Left lobe of liver (tissue), 2 donors: ENCODE data around the gene CACNB4. TPM values are rescaled to one million over a fixed set of nuclear protein-coding genes. Genes with fewer than 3 reads are reported as not detected.

Experiments used
- ATAC-seq: fragments of 200-7000 bp; cut with Tn5 transposase; one replicate; pipeline ENCODE4 v1.9.1; 2020; ENCODE audit warnings: mild to moderate bottlenecking, moderate library complexity
- DNase-seq: peaks from one replicate; pipeline ENCODE4 v3.0.0-alpha.2; 2020; ENCODE audit warnings: low spot score
- total RNA-seq: library from RNA; stranded (reverse); gene quantifications from one replicate; pipeline ENCODE4 v1.2.1, GENCODE V29; 2021
- donor health status: DM: no; HTN: no; CAD: no; lungs with moderate emphysema.
- donor health status: DM: no; HTN: yes; CAD: no.

The CACNB4 gene
- total RNA-seq, 1 donor from 2014 or later = 0.20 TPM

DNA sequence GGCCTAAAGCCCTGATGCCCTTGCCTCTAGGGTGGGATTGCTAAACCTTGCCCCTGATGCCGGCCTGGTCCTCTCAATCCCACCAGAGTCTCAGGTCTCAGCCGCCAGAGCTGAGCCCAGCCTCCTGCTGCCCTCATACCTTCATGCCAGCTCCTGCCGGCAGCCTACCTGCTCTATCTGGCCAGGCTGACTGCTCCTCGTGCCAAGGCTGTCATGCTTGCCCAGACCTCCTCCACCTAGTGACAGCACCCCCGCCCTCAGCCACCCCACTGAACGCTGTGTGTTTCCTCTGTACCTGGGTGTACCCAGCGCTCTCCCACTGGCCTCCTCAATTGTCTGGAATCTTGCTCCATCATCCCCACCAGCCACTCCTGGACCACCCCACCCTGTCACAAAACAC lies 120.1 kb downstream of the CACNB4 start:
- DNase-seq (no peak), ATAC-seq (no peak)

DNA sequence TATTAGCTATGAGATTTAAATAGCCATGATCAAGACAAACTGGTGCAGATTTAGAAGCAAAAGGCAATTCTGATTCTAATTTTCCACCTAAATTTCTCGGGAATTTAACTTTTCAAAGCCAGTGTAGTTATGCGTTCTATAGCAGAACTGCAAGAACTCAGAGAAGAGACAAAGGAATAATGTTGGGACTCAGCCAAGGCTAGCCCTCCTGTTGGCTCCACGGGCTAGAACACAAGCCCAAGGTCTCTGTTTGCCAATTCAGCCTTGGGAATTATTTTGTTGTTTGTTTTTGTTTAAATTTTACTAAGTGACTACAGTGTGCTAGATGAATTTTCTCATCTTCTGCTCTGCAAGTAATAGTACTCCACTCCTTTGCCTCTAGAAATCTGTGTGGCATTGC lies 121.2 kb downstream of the CACNB4 start:
- DNase-seq = no peak
- no peak for ATAC-seq

DNA sequence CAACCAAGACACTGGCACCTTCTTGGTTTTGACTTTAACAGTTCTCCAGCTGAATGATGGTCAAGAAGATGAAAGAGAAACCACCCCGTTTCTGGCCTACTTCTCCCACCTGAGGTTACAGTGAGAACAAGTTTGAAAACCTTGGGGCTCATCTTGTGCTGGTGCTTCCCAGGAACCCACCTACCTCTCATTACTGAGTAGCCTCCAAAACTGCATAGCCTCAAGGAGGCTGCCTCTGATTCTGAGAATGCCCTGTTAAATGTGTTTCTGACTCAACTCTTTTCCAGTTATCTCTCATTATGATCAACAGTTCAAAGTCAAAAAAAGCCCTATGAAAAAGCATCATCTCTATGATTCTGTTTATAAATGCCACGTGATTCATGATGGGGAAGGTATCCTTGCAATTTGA lies 121.9 kb downstream of the CACNB4 start:
- no peak for DNase-seq
- ATAC-seq = no peak

DNA sequence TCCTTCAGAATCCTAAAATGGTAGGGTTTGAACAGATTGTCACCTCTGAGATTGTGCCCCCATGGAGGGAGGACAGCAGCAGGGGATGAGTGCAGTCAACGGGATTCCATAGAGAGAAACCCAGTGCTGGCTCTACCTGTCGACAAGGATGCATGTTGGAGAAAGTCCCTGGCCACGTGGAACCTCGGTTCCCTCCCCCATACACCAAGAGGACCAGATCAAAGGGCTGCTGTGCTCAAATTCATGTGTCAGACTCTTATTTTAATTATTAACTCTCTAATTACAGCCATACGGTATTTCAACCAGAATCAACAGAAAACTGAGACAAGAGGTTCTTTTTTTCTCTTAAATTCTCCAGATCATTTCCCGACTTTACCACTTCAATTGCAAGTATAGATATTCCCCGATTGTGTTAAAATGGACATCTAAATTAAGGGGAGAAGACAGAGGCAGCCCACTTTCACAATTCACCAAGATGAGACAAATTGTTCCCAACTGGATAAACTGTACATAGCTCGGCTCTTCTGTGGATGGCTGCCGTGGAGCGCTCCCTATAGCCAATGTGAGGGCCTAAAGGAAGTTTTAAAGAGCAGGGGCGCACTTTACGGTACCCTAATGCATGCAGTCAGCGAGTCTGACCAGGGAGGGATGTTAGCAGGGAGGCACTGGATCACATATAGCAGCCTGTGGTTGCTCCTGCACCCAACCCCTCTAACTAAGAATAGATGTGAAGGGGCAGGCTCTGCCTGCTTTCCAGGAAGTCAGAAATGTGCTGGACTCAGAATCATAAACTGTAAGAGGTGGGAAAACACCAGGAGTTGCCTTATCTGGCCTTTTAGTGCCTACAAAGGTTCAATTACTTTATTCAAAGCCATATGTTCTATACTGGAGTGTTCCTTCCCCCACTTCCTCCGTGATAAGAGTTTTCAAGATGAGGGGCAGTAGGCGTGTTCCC lies 123.1 kb downstream of the CACNB4 start:
- ATAC-seq = no peak
- no peak for DNase-seq

DNA sequence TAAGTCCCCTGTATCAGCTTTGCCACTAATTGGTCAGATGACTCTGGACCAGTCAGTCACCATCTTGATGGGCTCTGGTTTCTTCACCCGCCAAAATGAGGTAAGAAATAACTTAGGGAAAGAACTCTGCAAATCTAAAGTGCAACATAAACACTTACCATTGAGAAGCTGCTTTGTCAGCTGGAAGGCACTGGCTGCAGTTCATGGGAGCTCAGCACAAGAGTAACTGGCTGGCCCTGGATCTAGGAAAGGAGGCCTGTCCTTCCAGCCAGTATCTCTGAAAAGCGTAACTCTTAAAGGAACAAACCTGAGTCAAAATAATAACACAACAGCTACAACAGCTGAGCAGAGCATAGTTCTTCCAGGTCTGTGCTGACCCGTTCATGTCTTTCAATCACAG lies 123.9 kb downstream of the CACNB4 start:
- DNase-seq (no peak), ATAC-seq (no peak)

DNA sequence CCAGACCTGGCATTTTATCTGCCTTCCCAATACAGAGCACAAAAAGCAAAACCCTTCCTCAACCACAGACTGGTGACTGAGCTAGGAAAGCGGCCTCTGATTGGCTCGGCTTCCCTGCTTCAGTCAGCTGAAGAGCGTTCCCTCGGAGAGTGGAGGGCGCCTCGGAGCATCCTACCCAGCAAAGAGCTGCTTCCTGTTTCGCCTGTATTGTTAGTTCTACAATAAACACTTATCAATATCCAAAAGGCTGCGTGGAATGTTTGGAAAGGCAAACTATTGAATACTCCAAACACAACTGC lies 125.0 kb downstream of the CACNB4 start:
- no peak for DNase-seq
- no peak for ATAC-seq

DNA sequence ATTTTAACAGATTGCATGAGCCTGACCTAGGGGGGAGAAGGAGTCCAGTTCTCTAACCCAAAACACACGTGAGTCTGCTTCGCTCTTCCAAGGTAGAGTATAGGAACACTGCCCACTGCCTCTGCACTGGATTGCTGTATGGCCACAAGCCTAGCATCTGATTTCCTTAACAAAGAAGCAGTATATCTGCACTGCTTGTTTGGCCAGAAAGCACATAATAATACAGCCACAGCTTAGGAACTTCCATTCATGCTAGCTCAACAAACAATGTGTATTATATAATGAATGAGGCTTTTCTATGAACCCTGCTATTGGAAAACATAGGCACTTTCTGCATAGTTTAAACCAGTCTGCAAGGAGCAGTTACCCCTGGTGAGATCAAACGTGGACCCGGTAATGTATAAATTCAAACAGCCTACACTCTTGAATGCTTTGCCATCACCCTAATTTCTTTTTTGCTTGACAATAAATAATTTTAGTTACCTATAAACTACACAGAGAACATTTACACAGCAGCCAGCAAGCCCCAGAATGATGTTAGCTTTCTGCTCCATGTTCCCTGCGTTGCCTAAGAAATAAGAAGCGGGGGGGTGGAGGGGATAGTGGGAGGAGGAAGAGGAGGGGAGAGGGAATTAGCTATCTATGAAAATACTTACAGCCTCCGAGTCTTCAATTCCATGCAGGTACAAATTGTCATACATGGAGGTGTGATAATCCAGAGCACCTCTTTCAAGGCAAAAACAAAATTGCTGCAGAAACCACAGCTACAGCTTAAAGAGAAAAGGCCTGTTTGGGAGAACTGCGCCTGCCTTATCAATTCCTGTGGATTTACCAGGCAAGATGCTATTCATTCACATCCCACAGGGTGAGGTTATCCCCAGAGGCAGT lies 125.6 kb downstream of the CACNB4 start:
- no peak for DNase-seq
- no peak for ATAC-seq

DNA sequence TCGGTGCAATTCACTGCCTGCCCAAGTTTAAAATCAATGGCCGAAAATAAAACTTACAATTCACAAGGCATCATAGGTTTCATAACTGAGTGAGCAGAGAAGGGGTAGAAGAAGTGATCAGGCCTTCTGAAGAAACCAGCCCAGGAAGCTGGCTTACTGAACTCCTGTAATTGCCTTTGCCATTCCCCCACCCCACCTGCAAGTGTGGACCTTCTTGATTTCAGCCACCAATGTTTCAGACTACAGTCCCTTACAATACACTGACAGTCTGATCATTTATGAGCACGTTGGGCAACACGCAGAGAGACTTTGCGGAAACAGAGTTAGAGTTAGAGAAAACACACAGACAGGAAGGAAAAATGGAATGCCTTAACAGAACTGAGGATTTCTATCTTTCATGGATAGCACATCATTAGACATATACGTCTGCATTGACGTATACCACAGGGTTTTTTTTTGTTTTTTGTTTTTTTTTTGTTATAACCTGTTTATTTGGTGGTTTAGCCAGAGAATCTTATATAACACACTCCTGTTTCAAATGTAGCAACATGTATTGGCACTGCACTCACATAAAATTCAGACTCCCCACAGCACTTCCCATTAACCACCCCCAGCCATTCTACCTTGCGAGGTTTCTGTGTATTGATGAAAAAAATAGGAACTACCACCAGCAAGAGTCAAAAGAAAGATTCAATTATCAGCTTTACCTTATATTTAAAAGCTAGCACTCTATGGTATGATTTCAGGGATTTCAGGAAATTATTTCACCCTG lies 126.4 kb downstream of the CACNB4 start:
- no peak for DNase-seq
- no peak for ATAC-seq

DNA sequence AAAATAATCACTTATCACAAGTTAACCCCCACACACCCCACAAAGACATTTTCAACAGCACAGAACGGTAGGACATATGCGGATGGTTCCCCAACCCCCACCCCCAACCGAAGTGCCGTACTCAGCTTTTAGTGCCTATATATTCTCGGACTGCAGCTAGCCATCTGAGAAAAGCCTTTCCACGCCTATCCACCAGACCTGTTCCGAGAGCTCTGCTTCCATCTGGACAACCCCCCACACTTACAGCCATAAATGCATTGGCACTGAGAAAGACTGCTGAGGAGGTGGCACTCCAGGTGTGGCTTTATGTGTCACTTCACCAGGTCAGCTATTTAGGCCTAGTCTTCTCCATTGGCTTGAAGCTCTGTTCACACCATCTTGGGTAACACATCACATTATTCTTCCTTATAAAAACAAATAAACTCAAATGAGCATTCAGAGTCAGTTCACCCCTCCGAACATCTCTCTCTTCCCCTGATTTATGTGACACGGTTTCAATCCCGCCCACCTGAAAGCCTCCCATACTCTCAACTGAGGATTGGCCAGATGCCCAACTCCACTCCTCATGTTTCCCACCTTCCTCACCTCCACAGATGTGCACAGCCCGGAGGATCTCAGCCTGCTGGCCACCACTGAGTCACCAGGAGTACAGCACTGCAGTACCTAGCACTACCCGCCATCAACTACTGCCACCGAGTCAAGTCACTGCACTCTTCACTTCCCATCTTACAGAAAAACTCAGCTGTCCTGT lies 127.4 kb downstream of the CACNB4 start:
- no peak for DNase-seq

DNA sequence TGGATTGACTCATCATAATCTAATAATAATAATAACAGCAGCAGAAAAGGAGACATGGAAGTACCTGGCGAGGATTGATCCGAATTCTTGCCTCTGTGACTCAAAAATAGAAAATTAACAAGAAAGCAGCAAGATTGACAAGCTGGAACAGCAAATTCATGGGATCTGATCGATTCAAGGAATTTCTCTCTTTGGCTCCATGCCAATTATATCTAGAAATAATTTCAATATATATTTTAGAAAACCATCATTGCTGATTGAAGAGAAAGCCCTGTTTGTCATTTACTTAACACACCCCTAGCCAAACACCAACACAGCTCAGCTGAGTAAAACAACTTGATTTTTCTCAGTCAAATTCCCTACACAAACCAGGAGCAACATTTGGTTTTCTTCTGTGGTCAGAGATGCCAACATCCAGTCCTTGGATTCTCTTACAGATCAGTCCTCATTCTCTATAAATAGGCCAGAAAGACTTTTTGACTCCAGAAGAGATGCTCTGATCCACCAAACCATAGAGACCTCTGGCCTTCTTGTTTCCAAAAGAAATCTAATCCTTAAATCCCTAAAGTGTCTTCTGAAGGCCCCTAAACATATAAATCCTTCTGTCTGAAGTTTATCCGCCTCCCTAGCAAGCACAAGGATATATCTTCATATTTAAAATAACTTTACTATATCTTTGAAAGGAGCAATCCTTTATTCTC lies 129.9 kb downstream of the CACNB4 start:
- DNase-seq (no peak), ATAC-seq (no peak)

More for the DNA sequence above, 127.4 kb downstream of the CACNB4 start:
- no peak for ATAC-seq

DNA sequence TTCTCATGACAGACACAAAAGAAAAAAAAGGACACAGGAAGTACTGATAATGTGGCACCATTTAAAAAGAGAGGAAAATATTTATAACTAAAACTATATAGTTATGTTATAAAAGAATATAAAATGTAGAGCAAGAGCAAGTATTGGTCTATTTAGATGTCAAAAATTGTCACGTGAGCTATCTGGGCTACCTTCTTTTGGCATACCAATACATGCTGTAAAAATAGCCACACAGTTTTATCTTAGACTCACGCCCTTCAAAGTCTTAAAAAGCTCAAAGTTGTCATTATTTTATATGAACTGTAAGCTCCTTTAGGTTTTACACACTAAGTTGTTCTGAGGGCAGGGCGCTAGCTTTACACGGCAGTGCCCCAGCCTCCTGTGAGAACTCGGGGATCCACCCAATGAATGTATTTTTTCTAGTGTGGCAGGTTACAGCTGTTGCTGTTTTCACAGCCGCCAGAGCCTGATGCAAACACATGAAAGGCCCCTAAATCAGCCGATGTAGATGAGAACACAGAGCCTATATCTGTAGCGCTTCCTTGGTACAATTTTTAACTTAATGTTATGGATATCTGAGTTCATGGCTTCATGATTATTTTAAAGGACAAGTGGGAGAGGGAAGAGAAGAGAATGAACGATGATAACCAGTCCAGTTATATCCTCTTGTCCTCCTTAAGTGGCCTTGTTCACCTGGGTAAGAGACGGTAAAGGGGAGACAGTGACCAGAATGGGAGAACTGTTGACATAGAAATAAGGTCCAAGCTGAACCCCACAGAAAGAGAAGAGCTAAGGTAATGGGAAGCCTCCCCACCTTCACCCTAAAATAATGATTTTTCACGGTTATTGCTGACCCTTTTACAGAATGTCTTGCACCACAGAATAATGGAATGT lies 130.8 kb downstream of the CACNB4 start:
- ATAC-seq (no peak), DNase-seq (no peak)

DNA sequence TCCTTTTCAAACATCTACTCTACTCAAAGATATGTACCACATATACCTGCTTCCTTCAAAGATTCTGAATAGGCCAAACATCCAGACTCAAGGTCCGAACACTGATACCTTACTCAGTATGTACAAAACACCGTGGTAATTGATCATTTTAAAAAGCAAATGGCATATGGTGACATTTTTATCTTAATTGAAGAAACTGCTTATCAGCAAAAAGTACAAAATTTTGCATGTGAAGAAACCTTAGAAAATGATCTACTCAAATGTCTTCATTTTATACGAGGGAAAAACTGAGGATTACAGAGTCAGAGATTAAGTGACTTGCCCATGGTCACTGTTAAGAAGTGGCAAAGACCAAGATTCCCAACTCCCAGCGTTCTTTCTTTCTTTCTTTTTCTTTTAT lies 133.0 kb downstream of the CACNB4 start:
- DNase-seq (no peak), ATAC-seq (no peak)

DNA sequence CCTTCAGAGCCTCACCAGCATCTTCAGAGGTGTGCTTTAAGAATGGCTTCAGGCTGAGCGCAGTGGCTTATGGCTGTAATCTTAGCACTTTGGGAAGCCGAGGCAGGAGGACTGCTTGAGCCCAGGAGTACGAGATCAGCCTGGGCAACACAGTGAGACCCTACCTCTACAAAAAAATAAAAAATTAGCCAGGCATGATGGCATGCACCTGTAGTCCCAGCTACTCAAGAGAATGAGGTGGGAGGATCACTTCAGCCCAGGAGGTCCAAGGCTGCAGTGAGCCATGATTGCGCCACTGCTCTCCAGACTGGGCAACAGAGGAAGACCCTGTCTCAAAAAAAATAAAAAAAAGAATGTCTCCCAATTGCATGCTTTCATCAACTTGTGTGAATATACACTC lies 137.3 kb downstream of the CACNB4 start:
- ATAC-seq (no peak), DNase-seq (no peak)

DNA sequence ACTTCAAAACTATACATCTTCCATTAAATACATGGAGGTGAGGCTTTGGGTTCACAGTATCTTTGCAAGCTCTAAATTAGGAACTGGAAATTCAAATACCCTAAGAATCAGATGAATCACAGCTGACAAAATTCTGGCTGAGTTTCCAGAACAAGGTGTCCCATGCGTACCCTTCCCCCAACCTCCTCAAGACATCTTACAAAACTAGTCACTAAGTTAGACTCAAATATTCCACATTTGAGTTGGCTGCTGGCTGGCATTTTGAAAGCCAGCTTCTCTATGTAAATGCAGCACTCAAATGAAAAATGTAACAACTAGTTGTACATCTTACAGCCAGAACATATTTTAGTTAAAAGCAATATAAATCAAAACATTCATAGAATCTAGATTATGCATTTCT lies 139.6 kb downstream of the CACNB4 start:
- DNase-seq (no peak), ATAC-seq (no peak)

DNA sequence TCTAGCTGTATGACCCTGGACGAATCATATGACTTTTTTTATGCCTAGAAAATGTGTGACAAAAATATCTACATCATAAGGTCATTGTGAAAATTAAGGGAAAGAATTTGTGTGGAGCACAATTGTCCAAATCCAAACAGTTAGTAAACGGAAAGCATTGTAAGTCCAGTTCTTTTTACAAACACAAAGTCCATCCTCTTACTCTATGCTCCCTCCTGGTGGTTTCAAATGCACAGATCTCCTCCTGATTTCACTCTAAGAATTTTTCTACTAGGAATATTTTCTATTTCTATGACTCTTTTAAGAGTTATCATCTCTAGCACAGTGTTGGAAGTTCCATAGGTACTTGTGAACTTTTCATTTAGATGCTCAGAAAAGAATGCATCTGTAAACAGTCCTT lies 145.4 kb downstream of the CACNB4 start:
- ATAC-seq (no peak), DNase-seq (no peak)

DNA sequence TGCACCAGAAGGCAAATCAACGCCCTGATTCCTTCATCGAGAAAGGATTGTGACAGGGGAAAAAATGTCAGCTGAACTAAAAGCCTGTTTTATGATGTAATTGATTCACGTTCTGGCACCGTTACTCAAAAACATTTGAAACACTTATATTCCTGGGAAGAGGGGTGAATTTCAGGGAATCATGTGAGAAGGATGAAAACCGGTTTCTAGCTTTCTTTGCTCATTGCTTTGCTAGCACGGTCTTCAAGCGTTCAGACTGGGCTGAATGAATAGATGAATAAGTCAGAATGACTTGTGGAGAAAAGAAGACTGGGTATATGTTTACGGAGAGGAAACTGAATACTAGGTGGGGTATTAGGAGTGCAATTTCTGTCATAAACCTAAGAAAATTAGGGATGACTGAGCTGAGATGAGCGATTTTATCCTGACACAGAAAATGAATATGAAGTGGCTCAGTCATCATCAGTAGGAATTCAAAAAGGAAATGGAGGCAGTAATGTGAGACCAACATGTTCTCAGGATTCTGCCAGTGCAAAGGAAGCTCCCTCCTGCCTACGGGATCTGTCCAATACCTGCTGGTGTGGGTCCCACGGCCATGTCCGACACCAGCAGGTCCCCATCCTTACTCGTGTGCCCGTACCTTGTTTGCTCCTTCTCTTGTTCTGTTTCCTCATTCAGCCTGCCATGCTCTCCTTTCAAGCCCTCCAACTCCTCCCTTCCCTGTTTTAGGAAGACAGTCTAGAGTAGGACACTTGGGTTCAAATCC lies 146.0 kb downstream of the CACNB4 start:
- DNase-seq = no peak
- no peak for ATAC-seq

DNA sequence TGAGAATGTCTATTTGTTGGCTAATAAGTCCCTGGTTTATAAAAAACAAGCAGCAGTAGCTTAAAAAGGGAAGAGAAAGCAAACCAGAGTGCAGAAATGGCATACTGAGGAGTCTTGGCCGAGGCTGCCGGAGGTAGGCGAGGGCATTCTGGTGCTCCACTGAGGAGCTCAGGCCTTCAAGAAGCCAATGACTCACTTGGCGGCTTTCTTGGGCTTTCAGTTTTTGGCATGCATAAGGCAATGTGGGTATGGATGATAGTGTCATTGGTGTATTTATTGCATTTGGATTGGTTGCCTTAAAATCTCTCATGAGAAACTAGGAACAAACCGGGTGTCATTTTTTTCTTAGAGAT lies 151.1 kb downstream of the CACNB4 start:
- no peak for DNase-seq

More for the DNA sequence above, 151.1 kb downstream of the CACNB4 start:
- ATAC-seq = peak; percentile 34
